Neural progenitor cell (in vitro differentiated cells): ENCODE results near the gene PRMT7. TPM values are rescaled to one million over a fixed set of nuclear protein-coding genes. Genes with fewer than 3 reads are reported as not detected.
A peak's percentile ranks its signal among the peaks of the same experiment; 100 is the strongest.

Experiments
- DNase-seq: peaks from one replicate; pipeline ENCODE4 v3.0.0-alpha.2; 2016; ENCODE audit warnings: low spot score
- H2AFZ ChIP-seq: fragments of 200-600 bp; sonication (generic); replicated peaks from 2 replicates; pipeline ENCODE4 v1.6.1; 2016; ENCODE audit warnings: antibody characterized with exemption
- H3F3A ChIP-seq: fragments of 200-600 bp; sonication (generic); 2 replicates; pipeline ENCODE4 v1.6.1; 2016; ENCODE audit warnings: antibody characterized with exemption, low read depth
- H3K27ac ChIP-seq: fragments of 200-600 bp; sonication (generic); 2 replicates; pipeline ENCODE4 v1.5.1; 2016; ENCODE audit warnings: mild to moderate bottlenecking
- H3K27me3 ChIP-seq: fragments of 200-600 bp; sonication (generic); 2 replicates; pipeline ENCODE4 v1.6.1; 2016; ENCODE audit warnings: mild to moderate bottlenecking, moderate library complexity
- H3K36me3 ChIP-seq: fragments of 200-600 bp; sonication (generic); 2 replicates; pipeline ENCODE4 v1.5.1; 2016
- H3K4me1 ChIP-seq: fragments of 200-600 bp; sonication (generic); 2 replicates; pipeline ENCODE4 v1.6.1; 2016; ENCODE audit warnings: mixed run types
- H3K4me2 ChIP-seq: fragments of 200-600 bp; sonication (generic); 2 replicates; pipeline ENCODE4 v1.6.1; 2016
- H3K4me3 ChIP-seq: fragments of 200-600 bp; sonication (generic); 2 replicates; pipeline ENCODE4 v1.5.1; 2016
- H3K79me2 ChIP-seq: fragments of 200-600 bp; sonication (generic); 2 replicates; pipeline ENCODE4 v1.6.1; 2016; ENCODE audit warnings: low read depth
- H3K9ac ChIP-seq: fragments of 200-600 bp; sonication (generic); 2 replicates; pipeline ENCODE4 v1.6.1; 2016
- H3K9me3 ChIP-seq: fragments of 200-600 bp; sonication (generic); 2 replicates; pipeline ENCODE4 v1.5.1; 2016; ENCODE audit warnings: low read depth
- H4K20me1 ChIP-seq: fragments of 200-600 bp; sonication (generic); 2 replicates; pipeline ENCODE4 v1.6.1; 2016; ENCODE audit warnings: low read depth
- H3K27ac Mint-ChIP-seq: 3 replicates; pipeline ENCODE4 v1.8.0; 2021; ENCODE audit warnings: mixed read lengths
- H3K27me3 Mint-ChIP-seq: 2 replicates; pipeline ENCODE4 v1.8.0; 2022; ENCODE audit warnings: low read depth, mild to moderate bottlenecking, inconsistent platforms, moderate library complexity, mixed read lengths; ENCODE audit not compliant: insufficient read depth
- H3K36me3 Mint-ChIP-seq: 3 replicates; pipeline ENCODE4 v1.8.0; 2021; ENCODE audit warnings: mixed read lengths
- H3K4me1 Mint-ChIP-seq: 3 replicates; pipeline ENCODE4 v1.8.0; 2021; ENCODE audit warnings: mixed read lengths
- H3K4me3 Mint-ChIP-seq: 3 replicates; pipeline ENCODE4 v1.8.0; 2021; ENCODE audit warnings: mild to moderate bottlenecking, moderate library complexity, mixed read lengths
- H3K9me3 Mint-ChIP-seq: 3 replicates; pipeline ENCODE4 v1.8.0; 2020; ENCODE audit warnings: mixed read lengths
- CTCF ChIP-seq: fragments of 200-600 bp; sonication (generic); IDR thresholded peaks from 2 replicates; pipeline ENCODE4 v1.5.1; 2017; ENCODE audit warnings: antibody characterized with exemption, mild to moderate bottlenecking
- EZH2 ChIP-seq: fragments of 200-600 bp; sonication (generic); IDR thresholded peaks from 2 replicates; pipeline ENCODE4 v1.6.1; 2017; ENCODE audit warnings: antibody characterized with exemption, mild to moderate bottlenecking, moderate library complexity
- EZH2phosphoT487 ChIP-seq: fragments of 200-600 bp; sonication (generic); IDR thresholded peaks from 2 replicates; pipeline ENCODE4 v1.6.1; 2017; ENCODE audit warnings: antibody characterized with exemption
- total RNA-seq: library from RNA; depleted of rRNA; stranded (reverse); fragments of >200 nt; gene quantifications from 2 replicates; pipeline ENCODE4 v1.2.3, GENCODE V29; 2015; ENCODE audit warnings: low replicate concordance

The PRMT7 gene
- total RNA-seq, 1 donor from 2014 or later: 70.2 TPM

DNA sequence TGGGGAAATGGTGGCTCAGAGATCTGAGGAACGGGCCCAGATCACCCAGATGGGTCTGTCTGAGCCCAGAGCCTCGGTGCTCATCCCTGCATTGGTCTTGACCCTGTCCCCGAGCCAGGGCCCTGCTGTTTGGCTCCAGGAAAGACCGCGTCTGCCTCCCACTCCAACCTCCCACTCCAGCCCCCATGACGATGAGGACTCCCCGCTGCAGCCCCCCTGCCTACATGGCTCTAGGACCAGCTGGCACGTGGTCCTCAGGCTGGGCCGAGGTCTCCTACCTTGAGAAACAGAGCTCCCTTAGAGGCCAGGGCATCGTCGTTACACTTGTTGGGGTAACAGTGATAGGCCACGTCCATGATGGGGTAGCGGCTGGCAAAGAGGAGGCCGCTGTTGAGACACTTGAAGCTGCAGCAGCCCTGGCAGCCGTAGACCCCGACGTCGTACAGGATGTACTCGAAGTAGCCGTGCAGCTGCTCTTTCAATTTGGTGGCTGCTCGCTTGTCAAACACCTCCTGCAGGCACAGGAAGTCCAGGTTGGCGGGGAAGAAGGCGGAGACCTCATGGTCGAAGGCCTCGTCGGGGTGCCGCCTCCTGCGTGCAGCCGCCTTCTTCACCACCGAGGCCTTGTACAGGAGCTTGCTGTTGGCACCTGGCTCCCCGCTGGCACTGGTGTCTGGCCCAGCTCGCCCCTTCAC is 59.9 kb downstream of the PRMT7 start:
- peak overlapping the region; percentile 73 for H3K27ac Mint-ChIP-seq

GRCh38 chr16:68371276-68371651 is 60.4 kb downstream of the PRMT7 start:
- H3K4me1 Mint-ChIP-seq: peaks cover 57% of the 10 kb centered on the region
- H3K4me1 ChIP-seq: peaks cover 32% of the 10 kb centered on the region
- no peaks in the 10 kb centered on the region for H3K27me3 ChIP-seq
- no peak overlapping the region for H3K9ac ChIP-seq
- H3K4me2 ChIP-seq: no peak overlapping the region
- H3K79me2 ChIP-seq: no peaks in the 10 kb centered on the region
- H3F3A ChIP-seq: peaks cover 12% of the 10 kb centered on the region
- no peak overlapping the region for H2AFZ ChIP-seq
- H3K4me3 ChIP-seq: no peak overlapping the region
- no peak overlapping the region for H3K4me3 Mint-ChIP-seq
- peaks cover 5% of the 10 kb centered on the region for H3K27me3 Mint-ChIP-seq
- no peaks in the 10 kb centered on the region for H4K20me1 ChIP-seq
- no peak for DNase-seq
- no peaks in the 10 kb centered on the region for H3K9me3 ChIP-seq
- H3K36me3 ChIP-seq: no peaks in the 10 kb centered on the region
- no peaks in the 10 kb centered on the region for H3K36me3 Mint-ChIP-seq
- H3K9me3 Mint-ChIP-seq: no peaks in the 10 kb centered on the region
- no peak for TF ChIP-seq EZH2
- TF ChIP-seq CTCF: no peak
- no peak for TF ChIP-seq EZH2phosphoT487
- no peak overlapping the region for H3K27ac ChIP-seq
- H3K27ac Mint-ChIP-seq: no peak overlapping the region

More for the DNA sequence above, 59.9 kb downstream of the PRMT7 start:
- no peaks in the 10 kb centered on the region for H3K9me3 Mint-ChIP-seq
- Histone ChIP-seq H3K27ac (no peak overlapping the region), H3K79me2 (no peaks in the 10 kb centered on the region), H3K36me3 (no peaks in the 10 kb centered on the region), H3K27me3 (no peaks in the 10 kb centered on the region), H3F3A (peaks cover 6% of the 10 kb centered on the region), H3K9ac (no peak overlapping the region), H3K4me2 (no peak overlapping the region), H3K4me1 (peaks cover 26% of the 10 kb centered on the region), H4K20me1 (no peaks in the 10 kb centered on the region), H3K9me3 (no peaks in the 10 kb centered on the region), H3K4me3 (no peak overlapping the region), H2AFZ (no peak overlapping the region)
- H3K4me1 Mint-ChIP-seq: peaks cover 55% of the 10 kb centered on the region
- H3K27me3 Mint-ChIP-seq: peaks cover 7% of the 10 kb centered on the region
- no peak overlapping the region for H3K4me3 Mint-ChIP-seq
- no peak for TF ChIP-seq EZH2phosphoT487
- TF ChIP-seq EZH2: no peak
- no peak for TF ChIP-seq CTCF
- no peaks in the 10 kb centered on the region for H3K36me3 Mint-ChIP-seq
- no peak for DNase-seq

DNA sequence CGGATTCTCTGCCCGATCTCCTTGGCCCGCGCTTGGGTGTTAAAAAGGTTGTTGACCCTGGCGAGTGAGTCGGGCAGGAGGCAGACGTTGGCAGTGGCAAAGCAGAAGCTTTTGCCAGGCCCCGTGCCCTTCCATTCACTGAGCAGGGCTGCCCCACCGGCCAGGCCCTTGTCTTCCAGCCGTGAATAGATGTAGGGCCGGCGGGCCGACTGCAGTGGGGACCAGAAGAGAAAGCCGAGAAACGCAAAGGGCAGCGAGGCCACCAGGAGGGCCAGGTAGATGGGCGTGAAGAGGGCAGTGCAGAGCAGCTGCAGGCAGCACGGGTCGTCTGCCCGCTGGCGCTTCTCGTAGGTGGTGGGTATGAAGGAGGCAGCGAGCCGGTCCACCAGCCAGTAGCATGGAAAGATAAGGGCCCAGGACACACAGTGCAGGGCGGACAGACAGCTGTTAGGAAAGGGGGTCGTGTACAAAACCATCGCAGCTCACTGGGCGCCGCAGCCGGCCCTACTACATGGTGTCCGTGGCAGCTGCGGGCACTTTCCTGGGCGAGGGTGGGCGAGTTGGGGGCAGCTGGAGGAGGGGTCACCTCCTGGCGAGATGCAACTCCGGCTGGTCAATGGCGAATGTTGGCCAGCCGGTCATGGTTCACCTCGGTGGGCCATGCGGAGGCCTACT is 61.0 kb downstream of the PRMT7 start:
- no peaks in the 10 kb centered on the region for H3K9me3 Mint-ChIP-seq
- Histone ChIP-seq H2AFZ (no peak overlapping the region), H3K27me3 (no peaks in the 10 kb centered on the region), H3K4me1 (peaks cover 37% of the 10 kb centered on the region), H3K4me2 (no peak overlapping the region), H3K36me3 (no peaks in the 10 kb centered on the region), H3K4me3 (no peak overlapping the region), H3F3A (peaks cover 16% of the 10 kb centered on the region), H3K9ac (no peak overlapping the region), H3K9me3 (no peaks in the 10 kb centered on the region), H3K79me2 (no peaks in the 10 kb centered on the region), H3K27ac (no peak overlapping the region), H4K20me1 (no peaks in the 10 kb centered on the region)
- H3K36me3 Mint-ChIP-seq: no peaks in the 10 kb centered on the region
- TF ChIP-seq EZH2phosphoT487 (no peak), CTCF (no peak), EZH2 (no peak)
- H3K27me3 Mint-ChIP-seq: peaks cover 4% of the 10 kb centered on the region
- H3K4me1 Mint-ChIP-seq: peaks cover 60% of the 10 kb centered on the region
- H3K4me3 Mint-ChIP-seq: no peak overlapping the region
- H3K27ac Mint-ChIP-seq: peak overlapping the region; percentile 91
- DNase-seq: no peak
